Calu3 (cell line): ENCODE results near the gene LRRC59. TPM values are rescaled to one million over a fixed set of nuclear protein-coding genes. Genes with fewer than 3 reads are reported as not detected.
"Not testable (repeated sequence)": the region's sequence is repeated elsewhere in the genome, so short reads cannot be mapped to it uniquely, and the experiment has no call there.

Source experiments
- BruUV-seq: library from RNA; stranded (reverse); fragments of 400-500 nt; replicated peaks from 2 replicates; lab custom pipeline; 2021; lab: Mats Ljungman, UMichigan
- CTCF ChIA-PET: fragments of 300-600 bp; sonication (Branson Sonifier 250); formaldehyde crosslinking; loops from one replicate; lab custom pipeline; 2022; ENCODE audit warnings: antibody characterized with exemption; lab: Charles Lee
- DNase-seq: peaks from one replicate; pipeline ENCODE4 v3.0.0; 2022
- H3K27ac Mint-ChIP-seq: one replicate; pipeline ENCODE4 v1.8.0; 2022; ENCODE audit warnings: mixed read lengths; ENCODE audit not compliant: unreplicated experiment
- H3K27me3 Mint-ChIP-seq: one replicate; pipeline ENCODE4 v1.8.0; 2022; ENCODE audit warnings: mixed read lengths; ENCODE audit not compliant: unreplicated experiment
- H3K36me3 Mint-ChIP-seq: one replicate; pipeline ENCODE4 v1.8.0; 2022; ENCODE audit warnings: mild to moderate bottlenecking, moderate library complexity, mixed read lengths; ENCODE audit not compliant: insufficient read depth, unreplicated experiment
- H3K4me1 Mint-ChIP-seq: one replicate; pipeline ENCODE4 v1.8.0; 2022; ENCODE audit warnings: mild to moderate bottlenecking, low read depth, mixed read lengths; ENCODE audit not compliant: unreplicated experiment
- H3K4me3 Mint-ChIP-seq: one replicate; pipeline ENCODE4 v1.8.0; 2022; ENCODE audit warnings: mild to moderate bottlenecking, low read depth, moderate library complexity, mixed read lengths; ENCODE audit not compliant: unreplicated experiment
- H3K9me3 Mint-ChIP-seq: one replicate; pipeline ENCODE4 v1.8.0; 2022; ENCODE audit warnings: low read depth, mixed read lengths; ENCODE audit not compliant: unreplicated experiment
- intact Hi-C: fragments of 100-400 bp; cut with micrococcal nuclease; formaldehyde crosslinking; loops from one replicate; pipeline ENCODE4 v1.10.0; 2022; ENCODE audit not compliant: unreplicated experiment
- total RNA-seq: library from RNA; stranded (reverse); gene quantifications from 2 replicates; pipeline ENCODE4 v1.2.3, GENCODE V29; 2022
- TF ChIP-seq, protein P1 (sequence below): fragments of 200-600 bp; IDR thresholded peaks from one replicate; pipeline ENCODE4 v1.8.0; 2022; ENCODE audit warnings: antibody characterized with exemption; ENCODE audit not compliant: unreplicated experiment

LRRC59 gene
- total RNA-seq, 1 experiment from 2014 or later, result 212 TPM

DNA sequence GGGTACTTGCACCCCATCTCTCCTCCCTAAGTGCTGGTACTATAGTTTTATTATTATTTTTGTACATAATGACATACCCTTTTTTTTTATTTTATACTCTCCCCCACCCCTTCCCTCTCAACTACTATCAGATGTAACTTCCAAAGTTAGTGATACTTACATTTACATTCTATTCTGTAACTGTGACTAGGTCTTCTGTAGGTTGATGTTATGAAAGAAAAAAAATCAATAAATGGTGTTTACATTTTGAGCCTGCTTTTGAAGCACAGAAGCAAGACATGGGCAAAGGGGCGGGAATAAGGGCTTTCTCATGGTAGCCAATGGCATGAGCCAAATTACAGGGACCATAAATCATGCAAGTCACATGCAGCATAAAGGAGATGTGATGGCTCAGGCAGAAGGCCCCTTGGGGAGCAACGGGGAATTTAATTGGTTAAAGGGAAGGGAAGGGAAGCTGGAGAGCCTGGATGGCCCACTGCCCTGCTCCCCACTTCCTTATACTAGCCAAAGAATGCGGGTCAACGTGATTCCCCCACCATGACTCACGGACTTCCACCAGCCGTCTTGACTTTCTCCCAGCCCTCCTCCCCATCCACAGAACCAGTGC, 26.3 kb upstream of the LRRC59 start:
- Mint-ChIP-seq H3K4me1 (peaks cover 62% of the 10 kb centered on the region), H3K4me3 (peak overlapping the region; percentile 87), H3K27me3 (no peaks in the 10 kb centered on the region)

DNA sequence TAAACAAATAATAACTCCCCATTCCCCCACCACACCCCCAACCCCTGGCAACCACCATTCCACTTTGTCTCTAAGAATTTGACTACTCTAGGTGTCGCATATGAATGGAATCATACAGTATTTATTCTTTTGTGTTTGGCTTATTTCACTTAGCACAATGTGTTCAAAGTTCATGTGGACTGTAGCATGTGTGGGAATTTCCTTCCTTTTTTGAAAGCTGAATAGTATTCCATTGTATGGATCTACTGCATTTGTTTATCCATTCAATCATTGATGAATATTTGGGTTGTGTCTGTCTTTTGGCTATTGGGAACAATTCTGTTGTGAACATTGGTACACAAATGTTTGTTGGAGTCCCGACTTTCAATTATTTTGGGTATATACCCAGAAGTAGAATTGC, 25.4 kb upstream of the LRRC59 start:
- no peak for DNase-seq
- intact Hi-C loops, result loop anchor here (5.0 kb wide), 1 partner anchor 55 kb away; the partner anchor contains the start of gene RSAD1
- Mint-ChIP-seq H3K36me3 (peaks cover 36% of the 10 kb centered on the region), H3K4me3 (no peak overlapping the region), H3K9me3 (peaks cover 2% of the 10 kb centered on the region), H3K4me1 (peaks cover 56% of the 10 kb centered on the region), H3K27ac (peak overlapping the region; percentile 88), H3K27me3 (no peaks in the 10 kb centered on the region)
- CTCF ChIA-PET, result interaction anchor here (0.7 to 5.4 kb wide), 2 partner anchors 25 to 225 kb away, joined by 15 to 36 read pairs; partner anchors contain the start of gene LRRC59
- TF ChIP-seq, protein P1, sequence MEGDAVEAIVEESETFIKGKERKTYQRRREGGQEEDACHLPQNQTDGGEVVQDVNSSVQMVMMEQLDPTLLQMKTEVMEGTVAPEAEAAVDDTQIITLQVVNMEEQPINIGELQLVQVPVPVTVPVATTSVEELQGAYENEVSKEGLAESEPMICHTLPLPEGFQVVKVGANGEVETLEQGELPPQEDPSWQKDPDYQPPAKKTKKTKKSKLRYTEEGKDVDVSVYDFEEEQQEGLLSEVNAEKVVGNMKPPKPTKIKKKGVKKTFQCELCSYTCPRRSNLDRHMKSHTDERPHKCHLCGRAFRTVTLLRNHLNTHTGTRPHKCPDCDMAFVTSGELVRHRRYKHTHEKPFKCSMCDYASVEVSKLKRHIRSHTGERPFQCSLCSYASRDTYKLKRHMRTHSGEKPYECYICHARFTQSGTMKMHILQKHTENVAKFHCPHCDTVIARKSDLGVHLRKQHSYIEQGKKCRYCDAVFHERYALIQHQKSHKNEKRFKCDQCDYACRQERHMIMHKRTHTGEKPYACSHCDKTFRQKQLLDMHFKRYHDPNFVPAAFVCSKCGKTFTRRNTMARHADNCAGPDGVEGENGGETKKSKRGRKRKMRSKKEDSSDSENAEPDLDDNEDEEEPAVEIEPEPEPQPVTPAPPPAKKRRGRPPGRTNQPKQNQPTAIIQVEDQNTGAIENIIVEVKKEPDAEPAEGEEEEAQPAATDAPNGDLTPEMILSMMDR, result no peak
- no TSS peak for BruUV-seq

More for the DNA sequence above, 26.3 kb upstream of the LRRC59 start:
- H3K27ac Mint-ChIP-seq, result peak overlapping the region; percentile 88
- peak; percentile 97 for DNase-seq
- CTCF ChIA-PET, result interaction anchor here (0.6 to 5.4 kb wide), 3 partner anchors 26 to 211 kb away, joined by 3 to 36 read pairs (median 4); partner anchors contain the start of gene LRRC59
- peaks cover 36% of the 10 kb centered on the region for H3K36me3 Mint-ChIP-seq
- intact Hi-C loops, result loop anchor here (5.0 kb wide), 1 partner anchor 54 kb away; the partner anchor contains the start of gene RSAD1
- TF ChIP-seq, protein P1, result no peak
- H3K9me3 Mint-ChIP-seq, result peaks cover 2% of the 10 kb centered on the region
- BruUV-seq, result no TSS peak

DNA sequence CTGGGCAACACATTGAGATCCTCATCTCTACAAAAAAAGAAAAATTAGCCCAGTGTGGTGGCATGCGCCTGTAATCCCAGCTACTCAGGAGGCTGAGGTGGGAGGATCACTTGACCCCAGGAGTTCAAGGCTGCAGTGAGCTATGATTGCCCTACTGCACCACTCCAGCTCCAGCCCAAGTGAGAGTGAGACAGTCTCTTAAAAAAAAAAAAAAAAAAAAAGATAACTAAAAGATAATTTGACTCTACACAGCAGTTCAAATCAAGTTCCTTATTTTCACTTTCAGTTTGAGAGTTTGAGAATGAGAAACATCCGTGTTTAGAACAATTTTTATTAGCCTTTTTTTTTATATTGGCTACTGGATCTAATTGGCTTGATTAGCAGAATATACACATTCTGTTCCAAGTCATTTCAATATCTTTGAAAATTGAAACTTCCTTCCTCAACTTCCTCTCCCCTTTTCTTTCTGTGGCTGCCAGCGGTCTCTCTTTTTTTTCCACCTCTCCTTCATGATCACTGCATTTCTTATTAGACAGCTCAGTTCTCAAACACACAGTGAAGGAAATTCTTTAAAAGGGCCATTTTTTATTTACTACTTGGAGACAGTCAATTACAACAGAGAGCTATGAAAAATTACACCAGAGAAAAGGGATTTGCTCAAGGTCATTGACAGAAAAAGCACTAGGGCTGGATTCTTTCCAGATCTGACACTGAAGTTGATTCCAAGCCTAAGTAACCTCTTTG, 24.2 kb upstream of the LRRC59 start:
- Mint-ChIP-seq H3K4me3 (peak overlapping the region; percentile 20), H3K36me3 (peaks cover 24% of the 10 kb centered on the region), H3K27me3 (no peaks in the 10 kb centered on the region), H3K9me3 (peaks cover 2% of the 10 kb centered on the region), H3K27ac (no peak overlapping the region), H3K4me1 (peaks cover 44% of the 10 kb centered on the region)
- no TSS peak for BruUV-seq
- intact Hi-C loops, result loop anchor here (5.0 kb wide), 1 partner anchor 56 kb away; the partner anchor contains the start of gene RSAD1
- CTCF ChIA-PET, result interaction anchor here (0.6 to 5.4 kb wide), 4 partner anchors 10 to 189 kb away, joined by 3 to 36 read pairs (median 3); partner anchors contain the start of gene LRRC59
- TF ChIP-seq, protein P1, result no peak
- no peak for DNase-seq

DNA sequence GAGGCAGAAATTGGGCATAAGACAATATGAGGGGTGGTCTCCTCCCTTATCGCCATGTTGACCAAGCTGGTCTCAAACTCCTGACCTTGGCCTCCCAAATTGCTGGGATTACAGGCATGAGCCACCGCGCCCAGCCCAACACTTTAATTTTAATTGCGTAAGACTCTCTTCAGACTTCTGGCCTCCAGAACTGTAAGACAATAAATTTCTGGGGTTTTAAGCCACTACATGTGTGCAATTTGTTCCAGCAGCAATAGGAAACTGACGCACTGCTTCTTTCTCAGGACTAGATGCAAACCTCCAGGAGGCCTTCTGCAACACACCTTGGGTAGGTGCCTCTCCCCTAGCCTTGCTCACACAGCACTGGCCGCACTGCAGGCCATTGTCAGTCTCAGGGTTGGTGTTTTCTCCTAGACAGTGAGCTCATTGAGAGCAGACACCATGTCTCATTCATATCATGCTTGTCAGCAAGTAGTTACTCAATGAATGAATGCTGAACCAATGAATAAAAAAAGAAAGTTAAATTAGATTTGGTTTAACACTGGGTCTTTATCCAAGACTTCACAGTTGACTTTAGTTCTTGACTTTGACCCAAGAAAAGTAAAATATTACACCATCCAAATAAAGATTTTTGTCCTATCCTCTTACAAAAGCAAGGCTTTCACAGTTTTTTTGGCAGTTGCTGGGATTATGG, 23.2 kb upstream of the LRRC59 start:
- intact Hi-C loops, result loop anchor here (5.0 kb wide), 1 partner anchor 57 kb away; the partner anchor contains the start of gene RSAD1
- Mint-ChIP-seq H3K27me3 (no peaks in the 10 kb centered on the region), H3K27ac (no peak overlapping the region), H3K36me3 (peaks cover 15% of the 10 kb centered on the region), H3K4me1 (peaks cover 39% of the 10 kb centered on the region), H3K9me3 (peaks cover 2% of the 10 kb centered on the region), H3K4me3 (no peak overlapping the region)
- CTCF ChIA-PET, result interaction anchor here (1.2 to 5.4 kb wide), 2 partner anchors 11 to 23 kb away, joined by 3 to 36 read pairs; partner anchors contain the start of gene LRRC59
- DNase-seq, result no peak
- TF ChIP-seq, protein P1, result no peak
- no TSS peak for BruUV-seq

DNA sequence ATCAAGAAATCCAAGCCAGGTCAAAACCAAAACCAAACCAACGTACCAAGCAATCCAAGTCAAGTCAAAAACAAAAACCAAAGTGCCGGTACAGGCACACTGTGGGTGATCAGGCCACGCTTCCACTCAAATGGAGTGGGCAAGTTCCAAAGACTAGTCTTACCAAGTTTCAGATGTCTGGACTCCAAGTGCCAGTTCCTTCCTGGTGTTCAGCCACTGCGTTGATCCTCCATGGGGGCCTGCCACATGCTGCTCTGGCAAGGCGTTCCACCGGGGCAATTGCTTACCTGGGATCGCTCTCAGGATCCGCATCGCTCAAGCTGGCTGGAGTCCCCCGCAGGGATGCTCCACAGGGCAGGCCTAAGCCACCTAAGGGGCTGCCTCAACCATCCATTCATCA, 22.3 kb upstream of the LRRC59 start:
- H3K27me3 Mint-ChIP-seq, H3K27ac Mint-ChIP-seq, H3K4me3 Mint-ChIP-seq, H3K9me3 Mint-ChIP-seq, DNase-seq, BruUV-seq, intact Hi-C loops: not testable (repeated sequence)
- CTCF ChIA-PET, result interaction anchor here (0.6 kb wide), 1 partner anchor 93 kb away, joined by 5 read pairs; no protein-coding TSS in a partner anchor
- Mint-ChIP-seq H3K36me3 (peaks cover 11% of the 10 kb centered on the region), H3K4me1 (peaks cover 29% of the 10 kb centered on the region)
